Measurements from ENCODE around the gene CCNG2. TPM values are rescaled to one million over a fixed set of nuclear protein-coding genes. Genes with fewer than 3 reads are reported as not detected.

Gene CCNG2
- total and polyA plus RNA-seq, 9 of the 15 experiments (the other 6 are each of a cell fraction or from before 2014, with no cell fraction given) = 0.49 to 6.6 (median 2.9) TPM

GRCh38 chr4:77174426-77174825 lies 17.4 kb downstream of the CCNG2 start:
- WGBS (ENCODE audit: insufficient coverage, low coverage, missing lambda C conversion rate) = 0% methylated on average over 3 of the region's 3 CpGs
- Histone ChIP-seq H3K36me3 (ENCODE audit: control insufficient read depth, insufficient read depth, low read length) (no peaks in the 10 kb centered on the region), H3K9me1 (ENCODE audit: control insufficient read depth, insufficient read depth, low read length) (no peaks in the 10 kb centered on the region), H3K9me3 (replicated peaks; ENCODE audit: control insufficient read depth, insufficient read depth, low read depth, low read length) (no peaks in the 10 kb centered on the region), H3K4me3 (no peak overlapping the region), H3K27ac (ENCODE audit: extremely low read depth, low read depth, low read length) (no peak overlapping the region), H4K20me1 (replicated peaks; ENCODE audit: control insufficient read depth, insufficient read depth, low read length) (no peaks in the 10 kb centered on the region), H3K79me2 (ENCODE audit: control insufficient read depth, insufficient read depth, low read length) (no peaks in the 10 kb centered on the region), H3K4me2 (ENCODE audit: insufficient read depth, low read length) (no peak overlapping the region), H2AFZ (ENCODE audit: low read depth, low read length) (no peak overlapping the region), H3K9ac (ENCODE audit: insufficient read depth in 1 of 2, low read depth in 2 of 2, low read length in 2 of 2) (no peak overlapping the region), H3K4me1 (replicated peaks in 1 of 2; ENCODE audit: control insufficient read depth in 2 of 2, insufficient read depth in 2 of 2, low read length in 2 of 2) (no peaks in the 10 kb centered on the region), H3K27me3 (ENCODE audit: control insufficient read depth in 2 of 2, insufficient read depth in 2 of 2, low read length in 2 of 2) (peaks cover 27 to 48% of the 10 kb centered on the region in 2 experiments)
- TF ChIP-seq MED1 (CRISPR knock-in tag; IDR thresholded peaks at IDR 0.05; ENCODE audit: borderline replicate concordance) (no peak), HDAC2 (IDR thresholded peaks at IDR 0.05) (no peak), SMAD3 (CRISPR knock-in tag; conservative IDR thresholded peaks at IDR 0.05) (no peak), DACH1 (IDR thresholded peaks at IDR 0.05; ENCODE audit: partially characterized antibody) (no peak), GABPB2 (CRISPR knock-in tag; conservative IDR thresholded peaks at IDR 0.05) (no peak), ZNF24 (IDR thresholded peaks at IDR 0.05) (no peak), ZNF431 (CRISPR knock-in tag; IDR thresholded peaks at IDR 0.05) (no peak), NFRKB (IDR thresholded peaks at IDR 0.05; ENCODE audit: low read depth) (no peak), HNRNPUL1 (IDR thresholded peaks at IDR 0.05; ENCODE audit: low read length) (no peak), FIP1L1 (IDR thresholded peaks at IDR 0.05; ENCODE audit: low read depth, low read length, poor library complexity, severe bottlenecking) (no peak), HDAC8 (tag; IDR thresholded peaks at IDR 0.05) (no peak), ZNF518B (CRISPR knock-in tag; IDR thresholded peaks at IDR 0.05) (no peak), ZBTB9 (CRISPR knock-in tag; IDR thresholded peaks at IDR 0.05) (no peak), ZBTB8A (IDR thresholded peaks at IDR 0.05; ENCODE audit: partially characterized antibody) (no peak), TFAP4 (CRISPR knock-in tag; IDR thresholded peaks at IDR 0.05; ENCODE audit: borderline replicate concordance) (no peak), ZNF583 (CRISPR knock-in tag; IDR thresholded peaks at IDR 0.05) (no peak), GABPA (tag; conservative IDR thresholded peaks at IDR 0.05; ENCODE audit: low read depth) (no peak), POU5F1 (IDR thresholded peaks at IDR 0.05; ENCODE audit: borderline replicate concordance, low read depth, low read length, partially characterized antibody) (no peak), RBM39 (optimal IDR thresholded peaks at IDR 0.05; ENCODE audit: low read depth, low read length) (no peak), LCOR (CRISPR knock-in tag; IDR thresholded peaks at IDR 0.05) (no peak)
- DNase-seq (ENCODE audit: extremely low read depth in 1 of 4, low spot score in 3 of 4) (no peak), FAIRE-seq (no peak), ATAC-seq (no peak)
- in situ Hi-C loops (cut with MboI) = no loop called here
- POLR2A ChIA-PET = no interaction called here
- CTCF ChIA-PET (ENCODE audit: low intra/inter-chr PET ratio) = no interaction called here
- intact Hi-C loops (cut with micrococcal nuclease) = no loop called here
- no TSS peak for BruUV-seq (replicated peaks)
